ENCODE data around the gene AMD1. TPM values are rescaled to one million over a fixed set of nuclear protein-coding genes. Genes with fewer than 3 reads are reported as not detected.

Gene AMD1
- total and polyA plus RNA-seq, 2 donors (not counting 1 experiment from before 2014, with no cell fraction given): 33.4 to 107 TPM

DNA sequence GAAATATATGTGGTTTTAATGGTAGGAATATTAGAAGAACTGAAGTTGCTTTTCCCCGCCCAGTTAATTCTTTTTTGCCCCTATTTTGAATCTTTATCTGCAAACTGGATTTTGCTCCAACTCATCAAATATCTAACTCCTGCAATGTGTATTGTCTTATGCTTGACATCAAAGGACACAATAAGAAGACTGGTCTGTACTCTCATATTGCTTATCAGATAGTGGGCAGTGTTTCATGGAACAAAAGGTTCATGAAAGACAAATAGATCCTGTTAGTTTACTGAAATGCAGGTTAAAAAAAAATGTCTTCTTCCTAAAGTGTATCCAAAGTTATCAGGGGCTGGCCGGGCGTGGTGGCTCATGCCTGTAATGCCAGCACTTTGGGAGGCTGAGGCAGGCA is 56.2 kb downstream of the AMD1 start:
- H3K9me3 ChIP-seq (ENCODE audit: control insufficient read depth, insufficient read depth, low read depth, low read length): no peaks in the 10 kb centered on the region
- H3K4me3 ChIP-seq (replicated peaks in 1 of 4; ENCODE audit: control extremely low read depth in 1 of 4, insufficient read depth in 1 of 4, low read depth in 3 of 4, low read length in 4 of 4): no peak overlapping the region
- no peaks in the 10 kb centered on the region for H3K79me2 ChIP-seq (ENCODE audit: control insufficient read depth, insufficient read depth, low read length)
- no peaks in the 10 kb centered on the region for H3K4me1 ChIP-seq (ENCODE audit: control insufficient read depth, extremely low read depth, insufficient read depth, low read length)
- no peak overlapping the region for H2AFZ ChIP-seq (ENCODE audit: low read length)
- H3K27me3 ChIP-seq (ENCODE audit: control insufficient read depth, insufficient read depth, low read length): no peaks in the 10 kb centered on the region
- H3K9ac ChIP-seq (ENCODE audit: insufficient read depth, low read length): no peak overlapping the region
- H3K4me2 ChIP-seq (ENCODE audit: extremely low read depth, insufficient read depth, low read length): no peak overlapping the region
- H3K27ac ChIP-seq (ENCODE audit: insufficient read depth, low read length): no peak overlapping the region
- TF ChIP-seq EZH2 (IDR thresholded peaks at IDR 0.05; ENCODE audit: low read length, missing control alignments): no peak
- TF ChIP-seq, protein P1, sequence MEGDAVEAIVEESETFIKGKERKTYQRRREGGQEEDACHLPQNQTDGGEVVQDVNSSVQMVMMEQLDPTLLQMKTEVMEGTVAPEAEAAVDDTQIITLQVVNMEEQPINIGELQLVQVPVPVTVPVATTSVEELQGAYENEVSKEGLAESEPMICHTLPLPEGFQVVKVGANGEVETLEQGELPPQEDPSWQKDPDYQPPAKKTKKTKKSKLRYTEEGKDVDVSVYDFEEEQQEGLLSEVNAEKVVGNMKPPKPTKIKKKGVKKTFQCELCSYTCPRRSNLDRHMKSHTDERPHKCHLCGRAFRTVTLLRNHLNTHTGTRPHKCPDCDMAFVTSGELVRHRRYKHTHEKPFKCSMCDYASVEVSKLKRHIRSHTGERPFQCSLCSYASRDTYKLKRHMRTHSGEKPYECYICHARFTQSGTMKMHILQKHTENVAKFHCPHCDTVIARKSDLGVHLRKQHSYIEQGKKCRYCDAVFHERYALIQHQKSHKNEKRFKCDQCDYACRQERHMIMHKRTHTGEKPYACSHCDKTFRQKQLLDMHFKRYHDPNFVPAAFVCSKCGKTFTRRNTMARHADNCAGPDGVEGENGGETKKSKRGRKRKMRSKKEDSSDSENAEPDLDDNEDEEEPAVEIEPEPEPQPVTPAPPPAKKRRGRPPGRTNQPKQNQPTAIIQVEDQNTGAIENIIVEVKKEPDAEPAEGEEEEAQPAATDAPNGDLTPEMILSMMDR (conservative IDR thresholded peaks at IDR 0.05 in 1 of 2, IDR thresholded peaks at IDR 0.05 in 1 of 2; ENCODE audit: low read depth in 1 of 2, low read length in 2 of 2): no peak
- no peak for DNase-seq (ENCODE audit: low read depth in 2 of 2)
- no peaks in the 10 kb centered on the region for H4K20me1 ChIP-seq (ENCODE audit: control insufficient read depth, extremely low read depth, insufficient read depth, low read length)
- no peaks in the 10 kb centered on the region for H3K36me3 ChIP-seq (ENCODE audit: control insufficient read depth, insufficient read depth, low read length)

DNA sequence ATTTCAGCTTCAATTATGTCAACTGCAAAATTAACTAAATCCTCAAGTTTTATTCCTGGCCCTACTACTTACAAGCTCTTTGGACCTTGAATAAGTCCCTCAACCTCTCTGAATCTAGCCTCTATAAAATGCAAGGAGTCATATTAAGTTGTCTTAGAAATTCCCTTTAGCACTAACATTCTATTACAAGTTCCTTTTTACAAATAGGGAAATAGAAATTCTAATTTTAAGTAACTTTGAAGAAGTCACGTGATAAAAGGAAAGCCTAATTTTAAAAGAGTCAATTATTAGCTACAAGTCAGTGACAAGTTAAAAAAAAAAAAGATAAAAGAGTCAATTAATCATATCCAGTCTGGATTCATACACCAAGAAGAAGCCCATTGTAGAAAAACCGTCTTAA is 59.3 kb downstream of the AMD1 start:
- H3K4me3 ChIP-seq (replicated peaks in 1 of 4; ENCODE audit: control extremely low read depth in 1 of 4, insufficient read depth in 1 of 4, low read depth in 3 of 4, low read length in 4 of 4): no peak overlapping the region
- DNase-seq (ENCODE audit: low read depth in 2 of 2): no peak
- no peak overlapping the region for H3K4me2 ChIP-seq (ENCODE audit: extremely low read depth, insufficient read depth, low read length)
- no peaks in the 10 kb centered on the region for H3K27me3 ChIP-seq (ENCODE audit: control insufficient read depth, insufficient read depth, low read length)
- no peaks in the 10 kb centered on the region for H3K9me3 ChIP-seq (ENCODE audit: control insufficient read depth, insufficient read depth, low read depth, low read length)
- no peaks in the 10 kb centered on the region for H4K20me1 ChIP-seq (ENCODE audit: control insufficient read depth, extremely low read depth, insufficient read depth, low read length)
- H2AFZ ChIP-seq (ENCODE audit: low read length): no peak overlapping the region
- no peak for TF ChIP-seq EZH2 (IDR thresholded peaks at IDR 0.05; ENCODE audit: low read length, missing control alignments)
- TF ChIP-seq, protein P1 (conservative IDR thresholded peaks at IDR 0.05 in 1 of 2, IDR thresholded peaks at IDR 0.05 in 1 of 2; ENCODE audit: low read depth in 1 of 2, low read length in 2 of 2): no peak
- no peaks in the 10 kb centered on the region for H3K79me2 ChIP-seq (ENCODE audit: control insufficient read depth, insufficient read depth, low read length)
- H3K9ac ChIP-seq (ENCODE audit: insufficient read depth, low read length): no peak overlapping the region
- H3K4me1 ChIP-seq (ENCODE audit: control insufficient read depth, extremely low read depth, insufficient read depth, low read length): no peaks in the 10 kb centered on the region
- H3K36me3 ChIP-seq (ENCODE audit: control insufficient read depth, insufficient read depth, low read length): no peaks in the 10 kb centered on the region
- H3K27ac ChIP-seq (ENCODE audit: insufficient read depth, low read length): no peak overlapping the region

DNA sequence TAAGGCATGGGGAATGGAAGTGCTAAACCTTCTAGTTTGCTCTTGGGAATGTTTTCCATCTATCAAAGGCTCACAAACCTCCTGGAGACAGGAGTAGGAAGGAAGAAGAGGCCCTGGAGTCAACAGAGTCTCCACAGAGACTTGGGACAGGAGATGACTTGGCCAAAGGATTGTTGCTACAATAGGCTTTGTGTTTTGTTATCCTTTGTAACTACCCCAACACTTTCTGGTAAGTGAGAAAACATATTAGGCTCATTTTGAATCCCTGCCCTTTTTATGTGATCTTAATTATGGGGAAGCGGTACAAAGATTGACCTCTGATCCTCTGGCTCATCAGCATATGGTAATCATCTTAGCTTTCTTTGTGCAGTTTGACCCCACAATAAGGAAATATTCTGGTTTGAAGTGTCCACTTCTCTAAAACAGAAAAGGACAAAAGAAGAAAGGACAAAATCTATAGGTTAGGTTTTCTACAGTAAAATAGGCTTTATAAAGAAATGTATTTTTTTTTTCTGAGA is 59.9 kb downstream of the AMD1 start:
- H4K20me1 ChIP-seq (ENCODE audit: control insufficient read depth, extremely low read depth, insufficient read depth, low read length): no peaks in the 10 kb centered on the region
- no peaks in the 10 kb centered on the region for H3K27me3 ChIP-seq (ENCODE audit: control insufficient read depth, insufficient read depth, low read length)
- DNase-seq (ENCODE audit: low read depth in 2 of 2): no peak
- no peak overlapping the region for H3K27ac ChIP-seq (ENCODE audit: insufficient read depth, low read length)
- no peaks in the 10 kb centered on the region for H3K79me2 ChIP-seq (ENCODE audit: control insufficient read depth, insufficient read depth, low read length)
- H2AFZ ChIP-seq (ENCODE audit: low read length): no peak overlapping the region
- no peak for TF ChIP-seq EZH2 (IDR thresholded peaks at IDR 0.05; ENCODE audit: low read length, missing control alignments)
- TF ChIP-seq, protein P1 (conservative IDR thresholded peaks at IDR 0.05 in 1 of 2, IDR thresholded peaks at IDR 0.05 in 1 of 2; ENCODE audit: low read depth in 1 of 2, low read length in 2 of 2): no peak
- H3K4me1 ChIP-seq (ENCODE audit: control insufficient read depth, extremely low read depth, insufficient read depth, low read length): no peaks in the 10 kb centered on the region
- H3K9ac ChIP-seq (ENCODE audit: insufficient read depth, low read length): no peak overlapping the region
- no peaks in the 10 kb centered on the region for H3K9me3 ChIP-seq (ENCODE audit: control insufficient read depth, insufficient read depth, low read depth, low read length)
- H3K36me3 ChIP-seq (ENCODE audit: control insufficient read depth, insufficient read depth, low read length): no peaks in the 10 kb centered on the region
- no peak overlapping the region for H3K4me3 ChIP-seq (replicated peaks in 1 of 4; ENCODE audit: control extremely low read depth in 1 of 4, insufficient read depth in 1 of 4, low read depth in 3 of 4, low read length in 4 of 4)
- H3K4me2 ChIP-seq (ENCODE audit: extremely low read depth, insufficient read depth, low read length): no peak overlapping the region
